Prostate gland (tissue), 2 donors: ENCODE results near the gene CHRD.

Experiments used
- POLR2A ChIP-seq: fragments of 450-650 bp; IDR thresholded peaks from one replicate; pipeline ENCODE4 v1.6.1; 2016; ENCODE audit warnings: antibody characterized with exemption, mild to moderate bottlenecking
- TF ChIP-seq, protein P1 (sequence below), 4 experiments: fragments of 200-600 bp in 2 of 4; fragments of 450-650 bp in 2 of 4; sonication (generic) in 2 of 4; IDR thresholded peaks; 1 replicate in 3 of 4; 2 replicates in 1 of 4; pipeline ENCODE4 v1.5.1; 2016 to 2019; ENCODE audit warnings: antibody characterized with exemption in 4 of 4, mild to moderate bottlenecking in 2 of 4, moderate library complexity in 2 of 4

DNA sequence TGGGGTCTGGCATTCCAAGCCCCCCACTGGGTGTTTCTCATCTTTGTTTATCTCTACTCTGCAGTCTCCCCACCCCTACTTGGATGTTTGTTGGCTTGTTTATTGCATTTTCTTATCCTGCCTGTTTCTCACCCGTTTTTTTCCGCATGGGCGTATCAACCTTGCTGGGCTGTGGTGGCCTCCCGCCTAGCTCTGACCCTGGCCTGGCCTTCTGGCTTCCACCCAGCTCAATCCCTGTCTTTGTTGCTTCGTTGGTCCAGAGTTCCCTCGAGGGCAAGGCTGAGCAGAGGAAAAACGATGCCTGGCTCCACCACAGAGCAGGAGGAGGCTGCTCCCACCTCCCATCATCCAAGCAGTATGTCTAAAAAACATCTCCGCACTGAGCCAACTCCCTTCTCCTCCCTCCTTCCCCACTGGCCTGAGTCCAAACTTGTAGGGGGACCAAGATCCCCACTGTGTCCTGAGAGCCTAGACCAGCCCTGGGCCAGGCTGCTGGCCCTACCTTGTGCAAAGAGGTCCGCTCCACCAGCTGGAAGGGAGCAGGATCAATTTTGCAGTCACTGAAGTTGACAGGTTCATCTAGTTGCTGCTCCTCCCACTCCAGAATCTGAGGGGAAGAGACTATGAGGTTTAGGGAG is 28.2 kb upstream of the CHRD start:
- TF ChIP-seq, protein P1, sequence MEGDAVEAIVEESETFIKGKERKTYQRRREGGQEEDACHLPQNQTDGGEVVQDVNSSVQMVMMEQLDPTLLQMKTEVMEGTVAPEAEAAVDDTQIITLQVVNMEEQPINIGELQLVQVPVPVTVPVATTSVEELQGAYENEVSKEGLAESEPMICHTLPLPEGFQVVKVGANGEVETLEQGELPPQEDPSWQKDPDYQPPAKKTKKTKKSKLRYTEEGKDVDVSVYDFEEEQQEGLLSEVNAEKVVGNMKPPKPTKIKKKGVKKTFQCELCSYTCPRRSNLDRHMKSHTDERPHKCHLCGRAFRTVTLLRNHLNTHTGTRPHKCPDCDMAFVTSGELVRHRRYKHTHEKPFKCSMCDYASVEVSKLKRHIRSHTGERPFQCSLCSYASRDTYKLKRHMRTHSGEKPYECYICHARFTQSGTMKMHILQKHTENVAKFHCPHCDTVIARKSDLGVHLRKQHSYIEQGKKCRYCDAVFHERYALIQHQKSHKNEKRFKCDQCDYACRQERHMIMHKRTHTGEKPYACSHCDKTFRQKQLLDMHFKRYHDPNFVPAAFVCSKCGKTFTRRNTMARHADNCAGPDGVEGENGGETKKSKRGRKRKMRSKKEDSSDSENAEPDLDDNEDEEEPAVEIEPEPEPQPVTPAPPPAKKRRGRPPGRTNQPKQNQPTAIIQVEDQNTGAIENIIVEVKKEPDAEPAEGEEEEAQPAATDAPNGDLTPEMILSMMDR (IDR thresholded peaks at IDR 0.05) = no peak
- no peak for TF ChIP-seq POLR2A
